Fibroblast of skin of scalp (primary cell): ENCODE results near the gene ARHGAP15.

Experiments
- DNase-seq: peaks from one replicate; pipeline ENCODE4 v3.0.0-alpha.2; 2013

Gene ARHGAP15

GRCh38 chr2:143264851-143265250 is 135.6 kb downstream of the ARHGAP15 start:
- DNase-seq: peak; percentile 45

- DNase-seq: no peak
Observed at GRCh38 chr2:143279672-143280071, 150.5 kb downstream of the ARHGAP15 start.

GRCh38 chr2:143280097-143280757 is 151.0 kb downstream of the ARHGAP15 start:
- DNase-seq: no peak

GRCh38 chr2:143282684-143283083 is 153.5 kb downstream of the ARHGAP15 start:
- no peak for DNase-seq

- DNase-seq: peak; percentile 40
Observed at GRCh38 chr2:143284087-143284675, 155.0 kb downstream of the ARHGAP15 start.

- no peak for DNase-seq
Observed at GRCh38 chr2:143289025-143289424, 159.8 kb downstream of the ARHGAP15 start.

- no peak for DNase-seq
Observed at GRCh38 chr2:143290221-143290620, 161.0 kb downstream of the ARHGAP15 start.

GRCh38 chr2:143294068-143294467 is 164.8 kb downstream of the ARHGAP15 start:
- DNase-seq: no peak

- no peak for DNase-seq
Observed at GRCh38 chr2:143296089-143296488, 166.9 kb downstream of the ARHGAP15 start.

GRCh38 chr2:143297182-143297581 is 168.0 kb downstream of the ARHGAP15 start:
- DNase-seq: no peak

- DNase-seq: peak; percentile 51
Observed at GRCh38 chr2:143300536-143300935, 171.3 kb downstream of the ARHGAP15 start.

- DNase-seq: no peak
Observed at GRCh38 chr2:143311426-143311825, 182.2 kb downstream of the ARHGAP15 start.

GRCh38 chr2:143312441-143312840 is 183.2 kb downstream of the ARHGAP15 start:
- DNase-seq: no peak

GRCh38 chr2:143313861-143314260 is 184.6 kb downstream of the ARHGAP15 start:
- no peak for DNase-seq

GRCh38 chr2:143321994-143322393 is 192.8 kb downstream of the ARHGAP15 start:
- DNase-seq: no peak

GRCh38 chr2:143329288-143329687 is 200.1 kb downstream of the ARHGAP15 start:
- no peak for DNase-seq

GRCh38 chr2:143333168-143333791 is 204.1 kb downstream of the ARHGAP15 start:
- DNase-seq: no peak

GRCh38 chr2:143333847-143334246 is 204.6 kb downstream of the ARHGAP15 start:
- DNase-seq: no peak

GRCh38 chr2:143334837-143335236 is 205.6 kb downstream of the ARHGAP15 start:
- peak; percentile 57 for DNase-seq

- no peak for DNase-seq
Observed at GRCh38 chr2:143336719-143337210, 207.5 kb downstream of the ARHGAP15 start.

- no peak for DNase-seq
Observed at GRCh38 chr2:143341478-143341877, 212.3 kb downstream of the ARHGAP15 start.

GRCh38 chr2:143344780-143345179 is 215.6 kb downstream of the ARHGAP15 start:
- no peak for DNase-seq

GRCh38 chr2:143345887-143346787 is 216.9 kb downstream of the ARHGAP15 start:
- DNase-seq: no peak
